ENCODE measurements around the gene INPP5D.
A peak's percentile ranks its signal among the peaks of the same experiment; 100 is the strongest.
"Not testable (repeated sequence)": the region's sequence is repeated elsewhere in the genome, so short reads cannot be mapped to it uniquely, and the experiment has no call there.

The INPP5D gene

GRCh38 chr2:233118648-233119000, 58.5 kb downstream of the INPP5D start:
- no peak for DNase-seq (ENCODE audit: low spot score)

GRCh38 chr2:233119123-233119522, 59.0 kb downstream of the INPP5D start:
- no peak for DNase-seq (ENCODE audit: low spot score)

DNA sequence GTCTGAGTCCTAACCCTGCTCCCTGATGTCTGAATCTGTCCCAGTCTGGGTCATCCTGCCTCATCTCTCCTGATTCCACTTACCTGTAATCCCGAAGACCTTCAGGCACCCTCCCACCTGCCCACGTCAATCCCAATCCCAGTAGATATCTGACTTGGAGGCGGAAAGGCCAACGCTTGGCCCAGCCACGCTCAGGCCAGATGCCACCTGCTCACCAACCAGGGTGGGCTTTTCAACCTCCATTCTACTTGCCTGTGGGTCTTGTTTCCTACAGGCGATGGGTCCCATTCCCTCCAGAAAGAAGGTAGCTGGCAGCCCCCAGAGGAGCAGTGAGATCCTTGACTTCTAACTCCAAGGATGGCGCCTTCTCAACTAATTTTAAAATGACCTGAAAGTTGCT, 59.7 kb downstream of the INPP5D start:
- DNase-seq (ENCODE audit: low spot score) = no peak

- no peak for DNase-seq (ENCODE audit: low spot score)
These were observed 60.3 kb downstream of the INPP5D start for GRCh38 chr2:233120459-233120858.

GRCh38 chr2:233121856-233122255, 61.7 kb downstream of the INPP5D start:
- DNase-seq (ENCODE audit: low spot score) = no peak

GRCh38 chr2:233122541-233122940, 62.4 kb downstream of the INPP5D start:
- no peak for DNase-seq (ENCODE audit: low spot score)

GRCh38 chr2:233123576-233123975, 63.4 kb downstream of the INPP5D start:
- not testable (repeated sequence) for DNase-seq (ENCODE audit: low spot score)

GRCh38 chr2:233124421-233125080, 64.4 kb downstream of the INPP5D start:
- no peak for DNase-seq (ENCODE audit: low spot score)

DNA sequence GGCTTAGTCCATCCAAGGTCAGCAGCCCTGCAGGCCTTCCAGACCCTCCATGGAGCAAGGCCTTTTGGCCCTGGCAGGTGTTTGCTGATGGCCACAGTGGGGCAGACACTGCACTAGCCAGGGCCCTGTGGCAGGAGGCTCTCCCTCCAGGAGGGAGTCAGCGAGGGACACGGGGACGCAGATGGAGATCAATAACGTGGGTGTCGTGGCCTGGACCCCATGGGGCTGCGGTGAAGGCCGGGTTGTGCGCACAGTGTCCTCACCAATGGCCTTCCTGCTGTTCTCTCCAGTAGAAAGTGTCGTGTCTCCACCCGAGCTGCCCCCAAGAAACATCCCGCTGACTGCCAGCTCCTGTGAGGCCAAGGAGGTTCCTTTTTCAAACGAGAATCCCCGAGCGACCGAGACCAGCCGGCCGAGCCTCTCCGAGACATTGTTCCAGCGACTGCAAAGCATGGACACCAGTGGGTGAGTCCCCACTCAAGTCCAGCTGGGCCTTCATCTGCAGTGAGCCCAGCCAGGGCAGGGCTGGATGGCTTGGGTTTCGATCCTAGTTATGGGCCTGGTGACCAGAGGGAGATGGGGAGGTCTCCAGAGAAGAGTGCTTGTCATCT, 65.4 kb downstream of the INPP5D start:
- DNase-seq (ENCODE audit: low spot score) = no peak

GRCh38 chr2:233129351-233129978, 69.3 kb downstream of the INPP5D start:
- no peak for DNase-seq (ENCODE audit: low spot score)

DNA sequence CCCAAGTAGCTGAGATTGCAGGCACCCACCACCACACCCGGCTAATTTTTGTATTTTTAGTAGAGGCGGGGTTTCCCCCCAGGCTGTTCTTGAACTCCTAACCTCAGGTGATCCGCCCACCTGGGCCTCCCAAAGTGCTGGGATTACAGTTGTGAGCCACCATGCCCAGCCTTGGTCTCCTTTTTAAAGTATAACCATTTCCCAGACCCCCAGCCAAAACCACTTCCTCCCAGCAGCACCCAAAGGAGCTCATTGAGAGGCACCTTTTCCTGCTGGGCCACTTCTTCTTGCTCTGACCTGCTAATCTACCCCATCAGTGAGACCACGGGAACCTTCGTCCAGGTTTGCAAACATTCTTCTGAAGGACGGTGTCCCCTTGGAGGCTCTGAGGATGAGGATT, 69.9 kb downstream of the INPP5D start:
- DNase-seq (ENCODE audit: low spot score) = no peak

DNA sequence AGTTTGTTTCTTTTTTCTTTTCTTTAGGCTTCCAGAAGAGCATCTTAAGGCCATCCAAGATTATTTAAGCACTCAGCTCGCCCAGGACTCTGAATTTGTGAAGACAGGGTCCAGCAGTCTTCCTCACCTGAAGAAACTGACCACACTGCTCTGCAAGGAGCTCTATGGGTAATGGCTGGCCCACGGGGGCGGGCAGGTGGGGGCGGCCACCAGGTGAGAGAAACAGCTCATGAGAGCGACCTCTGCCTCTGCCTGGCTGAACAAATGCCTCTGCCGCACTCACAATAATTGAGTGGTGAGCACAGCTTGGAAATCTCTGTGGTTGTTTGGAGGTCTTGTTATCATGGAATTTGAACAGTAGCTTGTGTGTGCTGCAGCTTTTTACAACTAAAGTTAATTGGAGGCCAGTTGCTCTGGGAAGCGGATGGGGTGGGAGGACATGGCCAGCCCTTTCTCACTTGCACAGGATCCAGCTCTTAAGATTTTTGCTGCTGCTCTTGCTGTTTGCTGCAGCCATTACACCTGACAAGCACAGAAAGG, 70.4 kb downstream of the INPP5D start:
- DNase-seq (ENCODE audit: low spot score) = no peak

GRCh38 chr2:233131936-233132720, 72.0 kb downstream of the INPP5D start:
- DNase-seq (ENCODE audit: low spot score) = no peak

GRCh38 chr2:233133239-233133638, 73.1 kb downstream of the INPP5D start:
- peak; percentile 12 for DNase-seq (ENCODE audit: low spot score)

- no peak for DNase-seq (ENCODE audit: low spot score)
These were observed 75.3 kb downstream of the INPP5D start for GRCh38 chr2:233135421-233135820.

DNA sequence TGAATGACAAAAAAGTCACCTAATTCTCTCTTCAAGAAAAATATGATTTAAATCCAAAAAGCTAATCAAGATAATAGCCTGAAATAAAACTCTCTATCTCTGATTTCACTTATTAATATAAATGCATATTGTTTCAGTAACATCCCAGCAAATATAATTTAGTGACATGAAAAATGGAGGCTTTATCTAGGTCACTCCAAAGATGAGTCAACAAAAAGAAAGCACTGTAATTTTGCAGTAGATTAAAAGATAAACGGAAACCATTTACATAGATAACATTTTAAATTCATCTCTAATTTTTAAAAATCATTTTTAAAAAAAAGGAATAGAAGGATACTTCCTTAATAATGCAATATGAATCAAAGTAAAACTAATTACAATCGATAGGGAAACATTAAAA, 76.9 kb downstream of the INPP5D start:
- no peak for DNase-seq (ENCODE audit: low spot score)

GRCh38 chr2:233140077-233140585, 80.0 kb downstream of the INPP5D start:
- no peak for DNase-seq (ENCODE audit: low spot score)

DNA sequence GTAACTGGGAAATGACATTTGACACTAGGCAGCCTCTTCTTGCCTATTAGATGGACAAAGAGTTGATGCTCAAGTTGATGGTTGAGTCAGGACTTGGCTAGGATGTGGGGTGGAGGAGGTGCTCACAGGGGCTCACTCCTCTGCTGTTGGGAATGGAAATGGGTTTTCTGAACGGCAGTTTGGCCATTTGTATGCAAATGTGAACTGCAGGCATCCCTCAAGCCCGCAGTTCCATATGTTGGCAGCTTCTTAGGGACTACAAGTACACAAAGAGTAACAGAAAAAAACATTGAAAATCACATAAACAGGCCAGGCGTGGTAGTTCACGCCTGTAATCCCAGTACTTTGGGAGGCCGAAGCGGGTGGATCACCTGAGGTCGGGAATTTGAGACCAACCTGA, 80.8 kb downstream of the INPP5D start:
- DNase-seq (ENCODE audit: low spot score) = no peak

DNA sequence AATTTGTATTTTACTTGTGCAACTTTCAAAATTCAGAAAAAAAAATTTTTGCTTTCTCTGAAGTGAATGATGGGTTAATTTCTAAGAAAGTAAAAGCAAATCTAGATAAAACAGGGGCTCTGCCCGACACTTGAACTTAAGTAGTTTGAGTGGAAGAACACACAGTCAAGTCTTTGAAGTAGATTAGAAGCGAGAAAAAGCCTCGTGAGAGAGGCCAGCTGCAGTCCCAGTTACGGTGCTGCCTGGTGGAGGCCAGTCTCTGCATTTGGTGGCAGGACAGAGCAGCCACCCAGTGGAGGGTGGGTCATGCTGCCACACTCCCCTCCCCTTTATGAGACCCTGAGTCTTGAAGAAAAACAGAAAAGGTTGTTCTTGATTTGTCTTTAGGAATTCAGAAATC, 81.8 kb downstream of the INPP5D start:
- DNase-seq (ENCODE audit: low spot score) = no peak

GRCh38 chr2:233142355-233142897, 82.3 kb downstream of the INPP5D start:
- DNase-seq (ENCODE audit: low spot score) = no peak

DNA sequence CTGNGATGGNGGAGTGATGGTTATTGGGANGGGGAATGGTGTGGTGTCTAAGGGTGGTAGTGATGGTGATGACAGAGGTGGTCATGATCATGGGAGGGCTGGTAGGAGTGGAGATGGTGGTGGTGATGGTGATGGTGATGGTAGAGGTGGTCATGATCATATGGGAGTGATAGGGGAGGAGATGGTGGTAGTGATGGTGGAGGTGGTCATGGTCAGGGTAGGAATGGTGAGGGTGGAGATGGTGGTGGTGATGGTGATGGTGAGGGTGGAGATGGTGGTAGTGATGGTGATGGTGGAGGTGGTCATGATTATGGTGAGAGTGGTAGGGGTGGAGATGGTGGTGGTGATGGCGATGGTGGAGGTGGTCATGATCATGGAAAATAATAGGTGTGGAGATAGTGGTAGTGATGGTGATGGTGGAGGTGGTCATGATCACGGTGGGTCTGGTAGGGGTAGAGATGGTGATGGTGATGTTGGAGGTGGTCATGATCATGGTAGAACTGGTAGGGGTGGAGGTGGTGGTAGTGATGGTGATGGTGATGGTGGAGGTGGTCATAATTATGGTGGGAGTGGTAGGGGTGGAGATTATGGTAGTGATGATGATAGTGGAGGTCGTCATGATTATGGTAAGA, 83.7 kb downstream of the INPP5D start:
- DNase-seq (ENCODE audit: low spot score) = no peak

DNA sequence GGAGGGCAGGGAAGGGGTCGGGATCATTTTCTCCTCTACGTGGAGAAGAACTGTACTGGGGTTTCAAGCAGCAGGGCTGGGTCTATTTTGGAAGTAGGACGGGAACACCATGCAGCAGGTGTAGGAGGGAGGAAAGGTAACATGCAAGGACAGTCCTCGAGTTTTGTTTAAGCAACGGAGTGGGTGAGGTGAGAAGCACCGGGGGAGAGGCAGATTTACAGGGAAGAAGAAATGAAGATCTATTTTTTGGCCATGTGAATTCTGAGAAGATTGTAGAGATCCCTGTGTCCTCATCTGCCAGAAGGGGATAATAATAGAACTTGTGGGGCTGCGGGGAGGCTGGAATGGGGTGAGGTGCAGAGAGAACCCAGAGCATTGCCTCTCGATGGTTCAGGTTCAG, 85.6 kb downstream of the INPP5D start:
- DNase-seq (ENCODE audit: low spot score) = no peak
